Astrocyte of the hippocampus (primary cell): Measurements from ENCODE around the gene PPP1R8.
A peak's percentile ranks its signal among the peaks of the same experiment; 100 is the strongest.
"Not testable (repeated sequence)": the region's sequence is repeated elsewhere in the genome, so short reads cannot be mapped to it uniquely, and the experiment has no call there.

ENCODE experiments used
- DNase-seq: peaks from one replicate; pipeline ENCODE4 v3.0.0; 2011; ENCODE audit warnings: low read depth, low spot score

Gene PPP1R8

DNA sequence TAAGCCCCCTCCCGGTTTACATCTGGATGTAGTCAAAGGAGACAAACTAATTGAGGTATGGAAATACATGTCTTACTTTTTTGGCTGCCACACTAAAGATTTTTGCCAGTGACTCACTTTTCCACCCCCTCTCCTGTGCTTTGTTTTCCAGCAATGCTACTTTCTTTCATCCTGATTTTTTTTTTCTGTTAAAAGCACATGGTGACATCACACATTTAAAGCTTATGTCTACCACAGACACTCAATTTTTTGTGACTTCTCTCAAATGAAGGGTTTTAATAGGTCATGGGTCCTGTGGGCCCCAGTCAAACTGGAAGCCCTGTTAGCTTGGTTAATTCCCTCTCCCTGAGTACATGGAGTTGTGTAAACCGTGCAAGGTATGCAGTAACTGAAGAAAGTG lies 2.2 kb downstream of the PPP1R8 start:
- peak; percentile 68 for DNase-seq

DNA sequence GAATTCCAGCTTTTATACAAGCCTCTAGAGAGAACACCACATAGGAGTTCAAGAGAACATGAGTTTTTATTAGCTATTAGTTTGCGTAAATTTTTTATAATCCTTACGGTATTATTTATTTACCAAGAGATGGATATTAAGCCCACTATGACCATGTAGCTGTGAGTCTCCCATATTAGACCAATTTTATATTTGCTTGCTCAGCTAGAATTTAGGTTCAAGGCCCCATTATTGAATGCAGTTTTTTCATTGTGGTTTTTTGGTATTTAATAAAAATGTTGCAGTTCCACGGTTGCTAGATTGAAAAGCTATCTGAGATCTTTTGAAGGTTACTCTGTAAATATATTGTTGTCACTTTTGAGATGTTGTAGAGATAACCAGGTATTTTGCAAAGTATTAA lies 2.9 kb downstream of the PPP1R8 start:
- no peak for DNase-seq

DNA sequence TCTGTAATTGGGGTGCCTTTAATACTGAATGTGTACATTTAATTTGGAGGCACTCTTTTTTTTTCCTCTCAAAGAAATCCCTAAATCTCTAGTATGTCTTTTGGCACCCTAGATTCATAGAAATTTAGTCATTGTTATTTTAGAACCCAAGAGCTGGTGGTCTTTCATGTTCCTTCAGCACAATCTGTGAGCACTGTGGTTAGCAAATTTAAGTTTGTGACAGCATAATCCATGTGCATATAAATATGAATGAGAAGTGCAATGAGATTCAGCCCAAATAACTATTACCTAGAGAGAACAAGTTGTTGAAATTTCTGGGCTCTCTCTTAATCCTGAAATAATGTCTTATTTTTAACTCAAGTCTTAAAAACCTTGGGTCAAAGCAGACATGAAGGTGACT lies 4.5 kb downstream of the PPP1R8 start:
- no peak for DNase-seq

DNA sequence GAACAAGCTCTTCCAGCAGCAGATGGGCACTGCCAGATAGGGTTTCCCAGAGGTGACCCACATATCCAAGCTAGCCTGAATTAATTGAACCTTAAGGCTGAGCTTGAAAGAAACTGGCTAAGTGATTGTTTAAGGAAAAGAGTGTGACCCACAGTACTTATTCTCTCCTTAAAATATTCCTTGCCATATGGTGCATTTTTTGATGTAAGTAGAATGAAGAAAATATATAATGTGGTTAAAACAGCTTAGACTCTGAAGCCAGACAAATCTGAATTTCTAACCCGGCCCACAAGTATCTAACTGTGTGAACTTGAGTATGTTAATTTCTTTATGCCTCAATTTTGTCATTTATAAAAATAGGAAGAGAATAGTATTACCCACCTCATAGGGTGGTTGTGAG lies 4.9 kb downstream of the PPP1R8 start:
- no peak for DNase-seq

DNA sequence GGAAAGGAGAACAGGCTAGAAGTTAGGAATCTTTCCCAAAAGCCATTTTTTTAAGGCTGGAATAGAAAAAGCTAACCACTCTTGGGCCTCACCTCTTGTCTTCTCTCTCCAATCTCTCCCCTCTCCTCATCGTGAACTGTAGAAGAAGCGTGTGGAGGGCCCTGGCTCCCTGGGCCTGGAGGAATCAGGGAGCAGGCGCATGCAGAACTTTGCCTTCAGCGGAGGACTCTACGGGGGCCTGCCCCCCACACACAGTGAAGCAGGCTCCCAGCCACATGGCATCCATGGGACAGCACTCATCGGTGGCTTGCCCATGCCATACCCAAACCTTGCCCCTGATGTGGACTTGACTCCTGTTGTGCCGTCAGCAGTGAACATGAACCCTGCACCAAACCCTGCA lies 19.4 kb downstream of the PPP1R8 start:
- DNase-seq = no peak

DNA sequence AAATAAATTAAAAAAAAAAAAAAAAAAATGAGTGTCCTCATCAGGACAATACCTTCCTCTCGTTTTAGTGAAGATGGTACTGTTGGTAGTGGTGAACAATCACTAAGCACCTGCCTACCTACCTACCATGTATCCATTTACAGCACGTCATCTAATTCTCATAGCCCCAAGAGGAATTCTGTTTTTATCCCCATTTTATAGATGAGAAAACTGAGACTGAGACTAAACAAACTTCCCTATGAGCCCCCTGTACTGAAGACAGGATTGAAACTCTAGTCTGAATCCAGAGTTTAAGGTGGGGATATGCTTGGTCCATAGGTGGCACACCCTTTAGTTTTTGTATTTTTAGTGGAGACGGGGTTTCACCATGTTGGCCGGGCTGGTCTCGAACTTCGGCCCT lies 24.5 kb downstream of the PPP1R8 start:
- no peak for DNase-seq

DNA sequence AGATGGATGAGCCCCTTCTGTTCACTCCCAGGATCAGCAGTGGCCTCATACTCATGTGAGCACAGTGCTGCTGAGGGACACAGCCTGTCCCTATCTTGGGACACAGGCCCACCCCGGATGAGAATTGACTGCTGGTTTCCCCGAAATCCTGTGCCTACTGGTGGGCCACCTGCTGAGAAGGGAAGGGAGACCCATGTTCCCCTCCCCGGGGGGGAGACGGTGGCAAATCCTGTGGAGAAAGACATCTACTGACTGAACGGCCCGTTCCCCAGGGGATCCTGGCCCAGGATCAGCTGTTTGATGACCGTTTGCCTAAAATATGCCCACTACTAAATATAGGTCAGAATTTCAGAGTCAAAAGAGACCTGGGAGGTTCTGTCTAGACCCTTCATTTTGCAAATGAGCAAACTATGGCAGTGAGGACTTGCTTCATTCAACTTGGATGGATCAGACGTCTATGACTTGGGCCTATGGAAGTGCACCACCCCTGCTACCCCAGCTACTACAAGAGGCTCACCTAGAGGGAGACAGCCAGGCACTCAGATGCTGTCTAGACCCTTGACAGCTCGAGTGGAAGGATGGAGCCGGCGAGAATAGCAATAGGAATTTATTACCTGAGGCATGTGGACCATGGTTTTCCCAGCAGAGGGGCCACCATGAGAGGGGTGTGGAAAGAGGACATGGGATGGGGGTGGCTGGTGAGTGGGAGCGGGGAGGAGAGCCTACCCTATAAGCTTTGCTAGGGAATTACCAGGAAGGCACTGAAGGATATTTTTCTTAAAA lies 26.2 kb downstream of the PPP1R8 start:
- no peak for DNase-seq

DNA sequence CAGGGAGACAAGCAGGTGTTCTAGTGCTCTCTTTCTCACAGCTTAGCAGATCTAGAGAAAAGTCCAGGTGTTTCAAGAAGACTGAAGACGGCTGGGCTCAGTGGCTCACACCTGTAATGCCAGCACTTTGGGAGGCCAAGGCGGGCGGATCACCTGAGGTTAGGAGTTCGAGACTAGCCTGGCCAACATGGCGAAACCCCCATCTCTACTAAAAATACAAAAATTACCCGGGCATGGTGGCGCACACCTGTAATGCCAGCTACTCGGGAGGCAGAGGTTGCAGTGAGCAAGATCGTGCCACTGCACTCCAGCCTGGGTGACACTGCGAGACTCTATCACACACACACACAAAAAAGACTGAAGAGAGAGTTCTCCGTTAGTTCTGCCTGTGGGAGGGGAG lies 27.0 kb downstream of the PPP1R8 start:
- not testable (repeated sequence) for DNase-seq

DNA sequence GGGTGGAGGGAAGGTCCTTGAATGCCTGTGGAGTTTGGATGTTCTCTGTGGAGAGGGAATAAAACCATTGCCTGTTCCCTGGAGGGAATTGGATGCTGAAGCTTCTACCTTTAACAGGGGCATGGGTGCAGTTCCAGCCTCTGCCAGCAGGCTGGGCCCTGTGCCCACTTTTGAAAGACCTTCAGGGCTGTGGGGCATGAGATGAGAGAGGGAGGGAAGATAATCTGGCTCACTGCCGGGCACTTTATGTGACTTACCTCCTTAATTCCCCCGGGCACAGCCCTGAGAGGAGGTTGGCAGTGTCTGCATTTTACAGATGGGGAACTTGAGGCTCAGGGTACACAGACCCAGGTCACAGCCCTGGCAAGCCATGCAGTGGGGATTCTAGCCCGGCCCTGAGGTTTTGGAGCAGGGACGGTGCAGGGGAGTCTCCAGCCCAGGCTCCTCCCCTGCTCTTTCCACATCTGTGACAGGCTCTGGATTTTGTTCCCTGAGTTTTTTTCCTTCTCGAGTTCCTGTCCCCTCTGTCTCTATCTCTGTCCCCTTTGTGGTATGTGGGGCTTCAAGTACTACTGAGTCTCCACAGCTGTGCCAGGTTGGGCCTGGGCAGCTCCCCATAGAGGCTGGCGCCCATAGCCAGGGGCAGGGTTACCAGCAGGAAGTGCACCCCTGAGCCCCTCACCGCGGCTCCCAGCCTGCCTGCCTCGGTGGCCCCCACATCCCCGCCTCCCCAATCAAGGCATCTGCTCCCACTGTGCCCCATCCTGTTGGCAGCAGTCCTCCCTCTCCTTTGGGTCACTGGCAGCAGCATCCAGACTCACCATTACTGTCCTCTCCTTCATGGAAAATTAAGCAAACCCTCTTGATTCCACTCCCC lies 27.7 kb downstream of the PPP1R8 start:
- peak; percentile 91 for DNase-seq

DNA sequence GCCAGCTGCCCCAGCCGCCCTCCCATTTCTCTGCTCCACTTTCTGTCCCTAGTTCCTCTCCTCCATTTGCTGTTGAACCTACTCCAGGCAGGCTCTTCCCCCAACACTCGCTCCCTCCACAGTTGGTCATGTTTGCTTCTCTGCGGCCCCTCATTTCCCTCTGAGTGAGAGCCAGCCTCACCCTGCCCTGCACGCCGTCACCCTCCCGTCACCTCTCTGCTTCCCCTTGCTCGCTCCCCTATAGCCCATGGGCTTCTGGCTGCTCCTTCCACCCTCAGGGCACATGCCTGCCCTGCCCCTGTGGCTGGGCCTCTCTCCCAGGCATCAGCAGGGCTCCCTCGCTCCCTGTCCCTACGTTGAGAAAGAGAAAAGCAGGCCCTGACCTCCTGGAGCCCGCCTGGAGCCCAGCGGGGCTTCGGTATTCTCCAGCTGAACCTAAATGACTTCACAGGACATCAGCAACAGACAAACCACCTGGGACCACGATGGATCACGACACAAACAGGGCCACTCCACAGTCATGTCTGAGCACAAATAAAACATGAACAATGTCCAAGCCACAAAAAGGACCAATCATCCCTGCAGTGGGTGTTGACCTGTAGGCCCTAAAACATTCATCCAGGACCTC lies 28.5 kb downstream of the PPP1R8 start:
- DNase-seq = no peak

DNA sequence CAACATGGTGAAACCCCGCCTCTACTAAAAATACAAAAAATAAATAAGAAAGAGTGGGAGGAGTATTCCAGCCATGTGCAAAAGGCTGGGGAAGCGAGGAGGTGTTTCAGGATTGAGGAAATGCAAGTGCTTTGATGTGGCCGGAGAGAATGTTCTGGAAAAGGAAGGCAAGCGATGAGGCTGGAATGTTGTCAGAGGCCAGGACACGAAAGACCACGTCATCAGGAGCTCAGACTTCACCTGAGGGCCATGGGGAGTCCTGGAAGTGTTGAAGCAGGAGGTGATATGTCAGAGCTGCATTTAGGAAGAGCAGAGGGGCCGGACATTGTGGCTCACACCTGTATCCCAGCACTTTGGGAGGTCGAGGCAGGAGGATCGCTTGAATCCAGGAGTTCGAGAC lies 30.9 kb downstream of the PPP1R8 start:
- no peak for DNase-seq

DNA sequence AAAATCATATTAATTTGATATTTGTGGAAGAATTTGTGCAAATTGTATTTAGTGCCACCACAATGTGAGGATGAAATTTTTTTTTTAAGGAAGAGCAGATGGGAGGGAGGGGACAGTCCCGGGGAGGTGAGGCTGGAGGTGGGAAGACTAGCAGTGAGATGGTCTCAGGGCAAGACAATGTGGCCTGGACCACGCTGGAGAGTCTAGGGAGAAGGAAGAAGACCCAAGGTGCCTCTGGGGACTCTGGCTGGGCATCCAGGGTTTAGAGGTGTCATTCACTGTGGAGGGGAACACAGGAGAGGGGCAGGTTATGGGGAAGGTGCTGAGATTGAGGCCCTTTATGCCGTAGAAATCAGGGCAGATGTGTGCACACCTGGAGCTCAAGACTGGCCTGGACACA lies 31.4 kb downstream of the PPP1R8 start:
- no peak for DNase-seq

DNA sequence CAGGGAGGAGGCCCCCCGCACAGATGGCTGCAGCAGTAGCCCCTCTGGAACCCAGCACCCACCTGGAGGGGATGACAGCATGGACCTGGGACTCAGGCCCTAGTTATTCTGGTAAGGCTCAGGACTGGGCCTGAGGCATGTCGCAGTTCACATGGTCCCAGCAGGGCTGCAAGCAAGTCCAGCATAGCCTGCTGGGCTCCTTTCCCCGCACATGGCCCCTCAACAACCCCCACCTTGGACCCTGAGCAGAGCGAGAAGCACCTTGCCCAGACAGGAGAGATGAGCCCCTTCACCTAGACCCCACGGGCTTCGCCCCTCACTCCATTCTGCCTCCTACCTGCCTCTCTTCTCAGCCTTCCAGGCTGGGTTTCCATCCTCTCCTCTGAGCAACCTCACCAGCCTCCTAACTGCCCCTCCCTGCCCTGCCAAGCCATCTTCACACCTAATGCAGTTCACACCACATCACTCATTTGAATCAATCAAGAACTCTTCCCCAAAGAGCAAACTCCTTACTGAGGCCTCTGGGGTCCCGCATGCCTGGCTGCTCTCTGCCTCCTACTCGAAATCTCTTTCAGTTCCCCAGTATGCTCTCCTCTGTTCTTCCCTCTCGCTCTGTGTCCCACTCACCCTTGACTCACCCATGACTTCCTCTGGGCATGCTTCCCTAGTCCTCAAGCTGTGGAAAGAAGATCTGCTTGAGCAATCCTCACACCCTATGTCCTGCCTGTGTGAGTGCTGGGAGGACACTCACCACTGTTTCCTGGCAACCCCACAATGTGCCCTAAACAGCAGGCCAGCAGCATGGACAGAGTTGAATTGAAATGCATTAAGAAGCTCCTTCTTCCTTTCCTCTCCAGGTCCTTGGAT lies 32.3 kb downstream of the PPP1R8 start:
- DNase-seq = peak; percentile 74

DNA sequence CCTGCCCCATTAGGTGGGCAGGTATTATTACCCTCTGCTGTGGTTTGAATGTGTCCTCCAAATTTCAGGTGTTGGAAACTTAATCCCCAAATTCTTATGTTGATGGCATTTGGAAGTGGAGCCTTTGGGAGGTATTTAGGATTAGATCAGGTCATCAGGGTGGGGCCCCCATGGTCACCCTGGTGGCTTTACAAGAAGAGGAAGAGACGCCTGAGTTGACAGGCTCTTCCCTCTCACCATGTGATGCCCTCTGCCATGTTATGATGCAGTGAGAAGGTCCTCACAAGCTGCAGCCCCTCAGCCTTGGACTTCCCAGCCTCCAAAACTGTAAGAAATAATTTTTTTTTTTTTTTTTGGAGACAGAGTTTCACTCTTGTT lies 32.9 kb downstream of the PPP1R8 start:
- DNase-seq = no peak

DNA sequence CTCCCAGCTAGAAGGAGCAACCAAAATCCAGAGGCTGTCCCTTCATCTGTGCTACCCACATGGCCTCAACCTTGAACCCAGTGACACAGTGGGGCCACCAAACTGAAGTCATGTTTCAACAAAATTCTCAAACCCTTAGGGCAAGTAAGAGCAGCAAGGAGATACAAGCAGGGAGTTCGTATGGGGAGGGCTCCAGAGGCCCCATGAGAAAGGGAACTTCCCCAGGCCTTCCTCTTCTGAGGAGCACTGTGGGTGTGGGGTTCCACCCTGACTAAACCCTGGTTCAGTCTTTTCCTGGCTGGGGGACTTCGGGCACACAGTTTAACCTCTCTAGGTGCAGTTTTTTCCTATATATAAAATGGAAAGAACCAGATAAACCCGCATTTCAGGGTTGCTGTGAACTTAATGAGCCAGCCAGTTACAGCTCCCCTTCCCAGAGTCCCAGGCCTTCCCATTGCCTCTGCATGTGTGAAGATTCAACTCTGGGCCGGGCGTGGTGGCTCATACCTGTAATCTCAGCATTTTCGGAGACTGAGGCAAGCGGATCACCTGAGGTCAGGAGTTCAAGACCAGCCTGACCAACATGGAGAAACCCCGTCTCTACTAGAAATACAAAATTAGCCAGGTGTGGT lies 33.8 kb downstream of the PPP1R8 start:
- no peak for DNase-seq

DNA sequence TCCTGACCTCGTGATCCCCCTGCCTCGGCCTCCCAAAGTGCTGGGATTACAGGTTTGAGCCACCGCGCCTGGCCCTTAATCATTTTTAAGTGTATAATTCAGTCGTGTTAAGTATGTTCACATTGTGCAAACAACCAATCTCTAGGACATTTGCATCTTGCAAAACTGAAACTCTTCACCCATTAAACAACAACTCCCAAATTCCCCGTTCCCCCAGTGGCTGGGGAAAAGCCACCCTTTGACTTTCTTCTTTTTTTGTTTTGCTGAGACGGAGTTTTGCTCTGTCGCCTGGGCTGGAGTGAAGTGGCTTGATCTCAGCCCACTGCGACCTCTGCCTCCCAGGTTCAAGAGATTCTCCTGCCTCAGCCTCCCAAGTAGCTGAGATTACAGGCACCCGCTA lies 35.2 kb downstream of the PPP1R8 start:
- DNase-seq = no peak

DNA sequence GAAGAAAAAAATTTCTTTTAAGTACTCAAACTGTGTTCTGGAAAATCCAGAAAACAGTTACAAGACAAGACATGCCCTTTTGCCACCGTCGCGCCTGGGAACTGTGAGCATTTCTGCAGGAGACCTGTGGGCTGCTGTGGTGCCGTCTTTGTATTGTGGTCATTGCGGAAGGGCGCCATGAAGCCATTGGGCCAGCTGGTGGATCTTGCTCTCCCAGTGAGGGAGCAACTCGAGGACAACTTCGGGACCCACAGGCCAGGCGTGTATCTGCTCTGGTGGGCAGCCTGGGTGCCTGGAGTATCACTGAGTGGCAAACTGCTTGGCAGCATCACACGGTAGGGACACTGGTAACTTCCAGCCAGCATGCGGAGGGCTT lies 38.0 kb downstream of the PPP1R8 start:
- no peak for DNase-seq

DNA sequence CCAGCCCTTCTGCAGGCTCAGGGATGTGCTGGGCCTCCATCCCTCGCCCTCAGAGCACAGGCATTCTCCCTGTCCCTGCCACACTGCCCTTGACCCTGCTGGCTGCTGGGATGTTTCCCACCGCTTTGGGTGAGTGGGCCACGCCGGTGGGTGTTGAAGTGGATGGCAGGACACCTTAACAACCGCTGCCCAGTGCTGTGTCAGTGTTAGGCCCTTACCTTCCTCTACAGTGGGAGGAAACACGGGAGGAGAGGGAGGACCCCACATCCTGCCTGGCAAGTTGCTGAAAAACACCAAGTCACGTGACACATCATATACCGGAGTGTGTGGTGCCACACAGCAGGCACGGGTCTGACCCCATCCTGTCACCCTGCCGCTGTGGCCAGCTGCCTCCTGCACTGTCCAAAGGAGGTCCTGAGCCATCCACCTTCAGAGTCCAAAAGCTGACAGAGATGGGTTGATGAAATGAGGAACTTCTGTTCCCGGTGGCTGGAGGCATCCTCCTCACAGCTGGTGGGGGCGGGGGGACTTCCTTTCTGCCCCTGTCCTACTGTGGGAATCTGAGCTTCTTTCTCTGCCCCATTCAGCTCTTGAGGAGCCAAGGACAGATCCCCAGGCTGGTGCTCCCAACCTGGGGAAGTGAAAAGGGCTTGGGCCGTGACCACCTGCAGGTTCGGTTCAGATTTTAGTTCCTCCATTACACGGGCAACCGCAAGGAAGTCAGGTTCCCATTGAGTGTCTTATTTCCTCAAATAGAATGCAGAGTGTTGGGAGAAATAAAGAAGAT lies 38.5 kb downstream of the PPP1R8 start:
- no peak for DNase-seq

DNA sequence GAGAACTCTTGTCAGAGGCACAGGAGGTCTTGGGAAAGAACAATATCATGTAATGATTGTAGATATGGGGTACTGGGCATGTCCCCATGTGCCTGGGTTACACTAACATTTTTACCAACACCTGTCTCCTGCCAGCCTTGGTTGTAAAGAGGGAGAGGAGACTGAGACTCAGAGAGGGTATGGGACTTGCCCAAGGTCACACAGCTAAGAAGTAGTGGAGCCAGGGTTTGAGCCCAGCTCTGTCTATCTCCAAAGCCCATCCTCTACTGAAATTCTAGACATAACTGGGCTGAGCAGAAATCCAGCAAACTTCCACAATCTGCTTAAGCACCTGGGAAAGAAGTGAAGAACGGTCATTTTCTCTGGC lies 39.1 kb downstream of the PPP1R8 start:
- no peak for DNase-seq

DNA sequence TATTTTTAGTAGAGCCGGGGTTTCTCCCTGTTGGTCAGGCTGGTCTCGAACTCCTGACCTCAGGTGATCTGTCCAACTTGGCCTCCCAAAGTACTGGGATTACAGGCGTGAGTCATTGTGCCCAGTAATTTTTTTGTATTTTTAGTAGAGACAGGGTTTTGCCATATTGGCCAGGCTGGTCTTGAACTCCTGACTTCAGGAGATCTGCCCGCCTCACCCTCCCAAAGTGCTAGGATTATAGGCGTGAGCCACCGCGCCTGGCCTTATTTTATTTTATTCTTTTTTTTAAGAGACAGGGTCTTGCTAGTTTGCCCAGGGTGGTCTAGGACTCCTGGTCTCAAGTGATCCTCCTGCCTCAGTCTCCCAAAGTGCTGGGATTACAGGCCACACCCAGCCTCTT lies 40.5 kb downstream of the PPP1R8 start:
- not testable (repeated sequence) for DNase-seq
